Measurements from ENCODE around the gene SSMEM1. TPM values are rescaled to one million over a fixed set of nuclear protein-coding genes. Genes with fewer than 3 reads are reported as not detected.
"Not testable (repeated sequence)": the region's sequence is repeated elsewhere in the genome, so short reads cannot be mapped to it uniquely, and the experiment has no call there.

The SSMEM1 gene
- total RNA-seq, 4 donors from 2014 or later: not detected

DNA sequence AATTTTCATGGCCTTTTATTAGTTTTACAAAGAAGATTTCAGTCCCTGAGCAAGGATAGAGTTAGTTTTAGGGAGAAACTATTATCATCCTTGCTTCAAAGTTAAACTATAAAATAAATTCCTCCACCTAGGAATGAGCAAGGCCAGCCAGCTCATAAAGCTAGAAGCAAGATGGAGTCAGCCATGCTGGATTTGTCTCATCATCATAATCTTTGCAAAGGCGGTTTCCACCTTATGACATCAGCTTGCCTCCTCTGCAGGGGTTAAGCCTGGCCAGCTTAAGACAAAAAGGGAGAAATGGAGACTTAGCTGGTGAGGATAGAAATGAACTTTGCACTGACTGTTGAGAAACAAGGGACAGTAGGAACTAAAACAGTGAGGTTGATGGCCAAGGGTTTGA, 18.7 kb downstream of the SSMEM1 start:
- TF ChIP-seq EP300 (IDR thresholded peaks at IDR 0.05; ENCODE audit: low read depth) (no peak), POLR2AphosphoS5 (IDR thresholded peaks at IDR 0.05) (no peak), POLR2A (IDR thresholded peaks at IDR 0.05) (no peak)
- TF ChIP-seq, protein P1, sequence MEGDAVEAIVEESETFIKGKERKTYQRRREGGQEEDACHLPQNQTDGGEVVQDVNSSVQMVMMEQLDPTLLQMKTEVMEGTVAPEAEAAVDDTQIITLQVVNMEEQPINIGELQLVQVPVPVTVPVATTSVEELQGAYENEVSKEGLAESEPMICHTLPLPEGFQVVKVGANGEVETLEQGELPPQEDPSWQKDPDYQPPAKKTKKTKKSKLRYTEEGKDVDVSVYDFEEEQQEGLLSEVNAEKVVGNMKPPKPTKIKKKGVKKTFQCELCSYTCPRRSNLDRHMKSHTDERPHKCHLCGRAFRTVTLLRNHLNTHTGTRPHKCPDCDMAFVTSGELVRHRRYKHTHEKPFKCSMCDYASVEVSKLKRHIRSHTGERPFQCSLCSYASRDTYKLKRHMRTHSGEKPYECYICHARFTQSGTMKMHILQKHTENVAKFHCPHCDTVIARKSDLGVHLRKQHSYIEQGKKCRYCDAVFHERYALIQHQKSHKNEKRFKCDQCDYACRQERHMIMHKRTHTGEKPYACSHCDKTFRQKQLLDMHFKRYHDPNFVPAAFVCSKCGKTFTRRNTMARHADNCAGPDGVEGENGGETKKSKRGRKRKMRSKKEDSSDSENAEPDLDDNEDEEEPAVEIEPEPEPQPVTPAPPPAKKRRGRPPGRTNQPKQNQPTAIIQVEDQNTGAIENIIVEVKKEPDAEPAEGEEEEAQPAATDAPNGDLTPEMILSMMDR (IDR thresholded peaks at IDR 0.05): no peak
- H3K4me3 ChIP-seq: no peak overlapping the region
- H3K9me3 ChIP-seq: no peaks in the 10 kb centered on the region
- no peaks in the 10 kb centered on the region for H3K36me3 ChIP-seq
- intact Hi-C loops (cut with DNase I; ENCODE audit: low total_unique reads) (no loop called here), in situ Hi-C loops (cut with MboI; ENCODE audit: low pct_ligation_motif_present in 1 of 4, low pct_unique_long_range_greater_than_20kb in 1 of 4, low sequenced_read_pairs in 3 of 4) (loop anchor here in 2 of 4 donors (25.0 kb wide), 1 partner anchor 486 kb away; no protein-coding TSS in a partner anchor)
- no peaks in the 10 kb centered on the region for H3K27me3 ChIP-seq
- WGBS, 2 donors (ENCODE audit: low coverage in 1 of 2): 94 to 100% methylated on average over 1 of the region's 1 CpG
- H3K4me1 ChIP-seq: peaks cover 0 to 15% (median 5%) of the 10 kb centered on the region in 4 donors
- no peak overlapping the region for H3K27ac ChIP-seq
- DNase-seq: no peak

DNA sequence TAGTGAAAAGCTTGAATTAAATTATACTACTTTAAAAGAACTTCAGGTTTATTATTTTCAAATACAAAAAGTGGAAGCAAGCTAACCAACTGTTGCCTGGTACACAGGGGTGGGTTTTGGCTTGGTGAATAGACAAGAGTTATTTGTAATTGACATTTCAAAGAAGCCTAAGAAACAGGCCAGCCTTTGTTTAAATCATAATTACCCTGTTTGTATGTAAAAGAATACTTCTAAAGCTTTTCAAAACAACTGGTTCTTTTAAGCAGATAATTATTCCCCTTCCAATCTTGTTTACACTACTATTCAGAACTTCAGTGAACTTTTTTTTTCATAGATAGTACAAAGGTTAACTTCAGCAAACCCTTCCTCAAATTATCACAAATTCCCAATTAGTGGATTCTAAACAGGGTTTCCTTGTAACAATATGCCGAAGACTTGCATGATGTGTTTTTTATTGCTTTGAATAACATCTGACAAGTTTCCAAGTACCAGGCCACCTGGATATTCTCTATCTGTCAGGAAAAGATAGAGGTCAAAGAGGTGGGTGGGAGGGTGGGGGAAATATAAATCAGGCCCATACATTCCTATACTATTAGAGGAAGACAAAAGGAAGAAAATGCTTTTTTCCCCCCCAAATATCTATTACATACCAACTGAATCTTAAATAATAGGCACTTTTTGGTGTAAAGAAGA, 20.4 kb downstream of the SSMEM1 start:
- no peak for TF ChIP-seq POLR2A (IDR thresholded peaks at IDR 0.05)
- no peak for DNase-seq
- Histone ChIP-seq H3K4me1 (peaks cover 0 to 21% (median 5%) of the 10 kb centered on the region in 4 donors), H3K27ac (no peak overlapping the region), H3K36me3 (no peaks in the 10 kb centered on the region), H3K9me3 (no peaks in the 10 kb centered on the region), H3K27me3 (no peaks in the 10 kb centered on the region), H3K4me3 (no peak overlapping the region)
- intact Hi-C loops (cut with DNase I; ENCODE audit: low total_unique reads) (no loop called here), in situ Hi-C loops (cut with MboI; ENCODE audit: low pct_ligation_motif_present in 1 of 4, low pct_unique_long_range_greater_than_20kb in 1 of 4, low sequenced_read_pairs in 3 of 4) (loop anchor here in 2 of 4 donors (25.0 kb wide), 1 partner anchor 484 kb away; no protein-coding TSS in a partner anchor)
- 25 to 29% methylated on average over 1 of the region's 1 CpG for WGBS, 2 donors (ENCODE audit: low coverage in 1 of 2)

DNA sequence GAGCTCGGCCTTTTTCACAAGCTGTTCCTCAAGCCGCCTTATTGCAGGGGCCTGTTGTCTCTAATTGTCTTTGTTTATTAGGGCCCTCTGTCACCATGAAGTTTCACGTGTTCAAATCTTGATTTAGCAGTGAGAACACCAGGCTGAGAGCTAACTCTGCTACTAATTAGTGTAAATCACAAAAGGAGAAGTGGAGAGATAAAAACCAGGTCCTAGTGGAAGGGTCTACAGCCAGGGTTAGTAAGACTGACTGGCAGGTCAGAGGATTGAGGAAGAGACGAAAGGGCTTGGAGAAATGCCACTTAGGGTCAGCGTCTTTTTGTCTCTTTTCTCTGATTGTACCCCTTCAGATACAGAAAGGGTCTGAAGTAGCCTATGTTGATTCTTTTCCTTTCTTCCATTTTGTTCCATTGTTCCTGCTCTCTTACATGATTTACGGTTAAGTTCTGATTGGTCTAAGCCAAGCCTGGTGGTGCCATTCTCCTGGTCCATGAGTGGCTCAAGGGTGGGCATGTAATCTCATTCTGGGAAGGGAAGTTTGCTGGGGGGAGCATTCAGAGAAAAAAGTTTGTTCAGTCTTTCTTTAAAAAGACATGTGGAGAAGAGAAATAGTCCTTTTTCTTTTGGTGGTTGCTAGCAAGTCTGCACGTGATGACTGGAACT, 21.3 kb downstream of the SSMEM1 start:
- Histone ChIP-seq H3K27me3 (no peaks in the 10 kb centered on the region), H3K4me3 (no peak overlapping the region), H3K36me3 (no peaks in the 10 kb centered on the region), H3K27ac (no peak overlapping the region), H3K9me3 (no peaks in the 10 kb centered on the region), H3K4me1 (peaks cover 0 to 21% (median 5%) of the 10 kb centered on the region in 4 donors)
- 72 to 83% methylated on average over 7 of the region's 7 CpGs for WGBS, 2 donors (ENCODE audit: low coverage in 1 of 2)
- no peak for DNase-seq
- intact Hi-C loops (cut with DNase I; ENCODE audit: low total_unique reads): no loop called here
- TF ChIP-seq EP300 (IDR thresholded peaks at IDR 0.05; ENCODE audit: low read depth) (no peak), POLR2AphosphoS5 (IDR thresholded peaks at IDR 0.05) (no peak), POLR2A (IDR thresholded peaks at IDR 0.05) (no peak)
- TF ChIP-seq, protein P1 (IDR thresholded peaks at IDR 0.05): no peak
- in situ Hi-C loops (cut with MboI; ENCODE audit: low pct_ligation_motif_present in 1 of 4, low pct_unique_long_range_greater_than_20kb in 1 of 4, low sequenced_read_pairs in 3 of 4): loop anchor here in 2 of 4 donors (25.0 kb wide), 1 partner anchor 483 kb away; no protein-coding TSS in a partner anchor

DNA sequence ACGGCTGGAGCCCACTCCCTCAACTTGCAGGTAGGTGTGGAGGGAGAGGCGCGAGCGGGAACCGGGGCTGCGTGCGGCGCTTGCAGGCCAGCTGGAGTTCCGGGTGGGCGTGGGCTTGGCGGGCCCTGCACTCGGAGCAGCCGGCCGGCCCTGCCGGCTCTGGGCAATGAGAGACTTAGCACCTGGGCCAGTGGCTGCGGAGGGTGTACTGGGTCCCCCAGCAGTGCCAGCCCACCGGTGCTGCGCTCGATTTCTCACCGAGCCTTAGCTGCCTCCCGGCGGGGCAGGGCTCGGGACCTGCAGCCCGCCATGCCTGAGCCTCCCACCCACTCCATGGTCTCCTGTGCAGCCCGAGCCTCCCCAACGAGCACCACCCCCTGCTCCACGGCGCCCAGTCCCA, 22.3 kb downstream of the SSMEM1 start:
- H3K36me3 ChIP-seq; H3K4me3 ChIP-seq; H3K9me3 ChIP-seq; intact Hi-C loops (cut with DNase I; ENCODE audit: low total_unique reads); DNase-seq; H3K27me3 ChIP-seq; H3K27ac ChIP-seq: not testable (repeated sequence)
- peaks cover 0 to 21% (median 5%) of the 10 kb centered on the region in 4 donors for H3K4me1 ChIP-seq
- 93% methylated on average over 18 of the region's 28 CpGs; no CpG with 5 or more reads in 1 of the 2 donors for WGBS, 2 donors (ENCODE audit: low coverage in 1 of 2)
- in situ Hi-C loops (cut with MboI; ENCODE audit: low pct_ligation_motif_present in 1 of 4, low pct_unique_long_range_greater_than_20kb in 1 of 4, low sequenced_read_pairs in 3 of 4): loop anchor here in 2 of 4 donors (25.0 kb wide), 1 partner anchor 482 kb away; no protein-coding TSS in a partner anchor

DNA sequence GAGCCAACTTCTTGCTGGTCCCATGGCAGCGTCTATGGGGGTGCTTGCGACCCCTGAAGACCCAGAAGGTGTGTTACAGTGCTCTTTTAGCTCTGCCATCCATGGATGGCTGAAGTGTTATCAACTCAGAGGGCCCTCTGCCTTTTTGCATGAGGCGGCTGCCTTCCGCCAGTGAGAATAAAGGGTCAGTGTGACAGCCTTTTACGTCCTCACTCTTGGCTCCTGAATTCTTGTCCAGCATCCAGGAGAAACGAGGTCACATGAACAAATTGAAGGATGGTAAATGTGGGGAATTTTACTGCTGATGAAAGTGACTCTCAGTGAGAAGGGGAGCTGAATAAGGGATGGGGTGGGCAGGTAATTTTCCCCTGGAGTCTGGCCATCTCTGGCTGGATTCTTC, 24.1 kb downstream of the SSMEM1 start:
- intact Hi-C loops (cut with DNase I; ENCODE audit: low total_unique reads) (no loop called here), in situ Hi-C loops (cut with MboI; ENCODE audit: low pct_ligation_motif_present in 1 of 4, low pct_unique_long_range_greater_than_20kb in 1 of 4, low sequenced_read_pairs in 3 of 4) (loop anchor here in 2 of 4 donors (25.0 kb wide), 1 partner anchor 481 kb away; no protein-coding TSS in a partner anchor)
- Histone ChIP-seq H3K27me3 (no peaks in the 10 kb centered on the region), H3K27ac (no peak overlapping the region), H3K36me3 (no peaks in the 10 kb centered on the region), H3K4me3 (no peak overlapping the region), H3K9me3 (no peaks in the 10 kb centered on the region), H3K4me1 (peaks cover 0 to 21% (median 5%) of the 10 kb centered on the region in 4 donors)
- no peak for TF ChIP-seq EP300 (IDR thresholded peaks at IDR 0.05; ENCODE audit: low read depth)
- TF ChIP-seq POLR2A (IDR thresholded peaks at IDR 0.05): no peak
- TF ChIP-seq POLR2AphosphoS5 (IDR thresholded peaks at IDR 0.05): no peak
- TF ChIP-seq, protein P1 (IDR thresholded peaks at IDR 0.05): no peak
- 77% methylated on average over 6 of the region's 6 CpGs; no CpG with 5 or more reads in 1 of the 2 donors for WGBS, 2 donors (ENCODE audit: low coverage in 1 of 2)
- DNase-seq: no peak
